Stimulated activated CD8-positive, alpha-beta memory T cell treated with anti-CD3 and anti-CD28 coated beads, Interleukin-2, amount 100 ng/mL, for 48 hours (primary cell): ENCODE measurements around the gene PDIK1L.
A peak's percentile ranks its signal among the peaks of the same experiment; 100 is the strongest.

ENCODE experiments used
- DNase-seq, 2 donors: peaks; one replicate each; pipeline ENCODE4 v3.0.0-alpha.2; 2020; ENCODE audit warnings: low read depth in 2 of 2

The PDIK1L gene

GRCh38 chr1:26122988-26123973, 11.7 kb downstream of the PDIK1L start:
- no peak for DNase-seq

GRCh38 chr1:26124418-26125331, 13.1 kb downstream of the PDIK1L start:
- DNase-seq = no peak

- DNase-seq = no peak
Observed at GRCh38 chr1:26125382-26125781, 13.8 kb downstream of the PDIK1L start.

- DNase-seq = no peak
Observed at GRCh38 chr1:26125946-26126320, 14.3 kb downstream of the PDIK1L start.

- DNase-seq = no peak
Observed at GRCh38 chr1:26126321-26127084, 14.9 kb downstream of the PDIK1L start.

- no peak for DNase-seq
Observed at GRCh38 chr1:26127235-26128163, 15.9 kb downstream of the PDIK1L start.

- DNase-seq = no peak
Observed at GRCh38 chr1:26129778-26130177, 18.2 kb downstream of the PDIK1L start.

- DNase-seq = no peak
Observed at GRCh38 chr1:26130695-26131094, 19.1 kb downstream of the PDIK1L start.

GRCh38 chr1:26132128-26132833, 20.7 kb downstream of the PDIK1L start:
- DNase-seq = no peak

- no peak for DNase-seq
Observed at GRCh38 chr1:26132834-26133167, 21.2 kb downstream of the PDIK1L start.

GRCh38 chr1:26134466-26134865, 22.8 kb downstream of the PDIK1L start:
- DNase-seq = no peak

- no peak for DNase-seq
Observed at GRCh38 chr1:26138974-26139558, 27.4 kb downstream of the PDIK1L start.

GRCh38 chr1:26142159-26142558, 30.5 kb downstream of the PDIK1L start:
- no peak for DNase-seq

GRCh38 chr1:26145041-26145959, 33.7 kb downstream of the PDIK1L start:
- peak; percentile 54 to 64 for DNase-seq

- DNase-seq = no peak
Observed at GRCh38 chr1:26145960-26146294, 34.3 kb downstream of the PDIK1L start.

GRCh38 chr1:26148887-26149286, 37.3 kb downstream of the PDIK1L start:
- no peak for DNase-seq

GRCh38 chr1:26153966-26154532, 42.4 kb downstream of the PDIK1L start:
- DNase-seq = no peak

- no peak for DNase-seq
Observed at GRCh38 chr1:26154750-26155149, 43.1 kb downstream of the PDIK1L start.
